H1 (cell line): Measurements from ENCODE around the gene TPO. TPM values are rescaled to one million over a fixed set of nuclear protein-coding genes. Genes with fewer than 3 reads are reported as not detected.

Experiments used
- CEBPB ChIP-seq: IDR thresholded peaks from 2 replicates; pipeline ENCODE4 v1.6.1; 2012; ENCODE audit warnings: low read depth, low read length
- JUN ChIP-seq: IDR thresholded peaks from 2 replicates; pipeline ENCODE4 v1.6.1; 2011; ENCODE audit warnings: low read depth, mild to moderate bottlenecking, improper control_type of control experiment, low read length
- POU5F1 ChIP-seq: IDR thresholded peaks from 2 replicates; pipeline ENCODE4 v1.6.1; 2011; ENCODE audit warnings: low read depth, mild to moderate bottlenecking, low read length, moderate library complexity
- polyA plus RNA-seq, 7 experiments: library from polyadenylated mRNA; depleted of rRNA in 3 of 7; stranded (reverse) in 5 of 7; unstranded in 2 of 7; fragments of >200 nt in 5 of 7; fragments of 200-250 nt in 2 of 7; gene quantifications; 1 replicate in 5 of 7; 2 replicates in 1 of 7; 4 replicates in 1 of 7; pipeline versions ENCODE4 v1.2.1 to v1.2.3, GENCODE V29; 2011 to 2013; ENCODE audit warnings: missing spikeins in 2 of 7, mixed read lengths in 2 of 7
- total RNA-seq: library from RNA; stranded (reverse); fragmentation: NEBNext Ultra II Directional; extraction: Animal tissue kit (Norgen Biotek cat#: 25700); gene quantifications from 2 replicates; pipeline ENCODE4 v1.2.1, GENCODE V29; 2021
- TF ChIP-seq, protein P1 (sequence below): fragments of 300-600 bp; sonication (generic); IDR thresholded peaks from 2 replicates; pipeline ENCODE4 v1.7.1; 2012; ENCODE audit warnings: low read length, moderate library complexity, mild to moderate bottlenecking, inconsistent platforms; ENCODE audit not compliant: insufficient replicate concordance

Gene TPO
- total and polyA plus RNA-seq, 2 of the 8 experiments (the other 6 are each of a cell fraction or from before 2014, with no cell fraction given) = not detected

DNA sequence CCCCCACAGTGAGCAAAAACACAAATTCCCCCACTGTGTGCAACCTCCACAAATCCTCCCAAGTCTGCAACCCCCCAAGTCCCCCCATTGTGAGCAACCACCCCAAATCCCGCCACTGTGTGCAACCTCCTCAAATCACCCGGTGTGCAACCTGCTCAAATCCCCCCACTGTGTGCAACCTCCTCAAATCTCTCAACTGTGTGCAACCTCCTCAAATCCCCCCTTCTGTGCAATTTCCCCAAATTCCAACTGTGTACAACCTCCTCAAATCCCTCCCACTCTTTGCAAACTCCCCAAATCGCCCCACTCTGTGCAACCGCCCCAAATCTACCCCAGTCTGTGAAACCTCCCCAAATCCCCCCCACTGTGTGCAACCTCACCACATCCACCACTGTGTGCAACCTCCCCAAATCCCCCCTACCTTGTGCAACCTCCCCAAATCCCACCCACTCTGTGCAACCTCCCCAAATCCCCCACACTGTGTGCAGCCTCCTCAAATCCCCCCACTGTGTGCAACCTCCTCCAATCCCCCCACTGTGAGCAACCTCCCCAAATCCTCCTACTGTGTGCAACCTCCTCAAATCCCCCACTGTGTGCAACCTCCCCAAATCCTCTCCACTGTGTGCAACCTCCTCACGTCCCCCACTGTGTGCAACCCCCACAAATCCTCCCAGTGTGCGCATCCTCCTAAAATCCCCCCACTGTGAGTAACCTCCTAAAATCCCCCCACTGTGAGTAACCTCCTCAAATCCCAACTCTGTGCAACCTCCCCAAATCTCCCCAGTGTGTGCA, 115.2 kb downstream of the TPO start (continued):
- TF ChIP-seq POU5F1 = no peak
- TF ChIP-seq, protein P1, sequence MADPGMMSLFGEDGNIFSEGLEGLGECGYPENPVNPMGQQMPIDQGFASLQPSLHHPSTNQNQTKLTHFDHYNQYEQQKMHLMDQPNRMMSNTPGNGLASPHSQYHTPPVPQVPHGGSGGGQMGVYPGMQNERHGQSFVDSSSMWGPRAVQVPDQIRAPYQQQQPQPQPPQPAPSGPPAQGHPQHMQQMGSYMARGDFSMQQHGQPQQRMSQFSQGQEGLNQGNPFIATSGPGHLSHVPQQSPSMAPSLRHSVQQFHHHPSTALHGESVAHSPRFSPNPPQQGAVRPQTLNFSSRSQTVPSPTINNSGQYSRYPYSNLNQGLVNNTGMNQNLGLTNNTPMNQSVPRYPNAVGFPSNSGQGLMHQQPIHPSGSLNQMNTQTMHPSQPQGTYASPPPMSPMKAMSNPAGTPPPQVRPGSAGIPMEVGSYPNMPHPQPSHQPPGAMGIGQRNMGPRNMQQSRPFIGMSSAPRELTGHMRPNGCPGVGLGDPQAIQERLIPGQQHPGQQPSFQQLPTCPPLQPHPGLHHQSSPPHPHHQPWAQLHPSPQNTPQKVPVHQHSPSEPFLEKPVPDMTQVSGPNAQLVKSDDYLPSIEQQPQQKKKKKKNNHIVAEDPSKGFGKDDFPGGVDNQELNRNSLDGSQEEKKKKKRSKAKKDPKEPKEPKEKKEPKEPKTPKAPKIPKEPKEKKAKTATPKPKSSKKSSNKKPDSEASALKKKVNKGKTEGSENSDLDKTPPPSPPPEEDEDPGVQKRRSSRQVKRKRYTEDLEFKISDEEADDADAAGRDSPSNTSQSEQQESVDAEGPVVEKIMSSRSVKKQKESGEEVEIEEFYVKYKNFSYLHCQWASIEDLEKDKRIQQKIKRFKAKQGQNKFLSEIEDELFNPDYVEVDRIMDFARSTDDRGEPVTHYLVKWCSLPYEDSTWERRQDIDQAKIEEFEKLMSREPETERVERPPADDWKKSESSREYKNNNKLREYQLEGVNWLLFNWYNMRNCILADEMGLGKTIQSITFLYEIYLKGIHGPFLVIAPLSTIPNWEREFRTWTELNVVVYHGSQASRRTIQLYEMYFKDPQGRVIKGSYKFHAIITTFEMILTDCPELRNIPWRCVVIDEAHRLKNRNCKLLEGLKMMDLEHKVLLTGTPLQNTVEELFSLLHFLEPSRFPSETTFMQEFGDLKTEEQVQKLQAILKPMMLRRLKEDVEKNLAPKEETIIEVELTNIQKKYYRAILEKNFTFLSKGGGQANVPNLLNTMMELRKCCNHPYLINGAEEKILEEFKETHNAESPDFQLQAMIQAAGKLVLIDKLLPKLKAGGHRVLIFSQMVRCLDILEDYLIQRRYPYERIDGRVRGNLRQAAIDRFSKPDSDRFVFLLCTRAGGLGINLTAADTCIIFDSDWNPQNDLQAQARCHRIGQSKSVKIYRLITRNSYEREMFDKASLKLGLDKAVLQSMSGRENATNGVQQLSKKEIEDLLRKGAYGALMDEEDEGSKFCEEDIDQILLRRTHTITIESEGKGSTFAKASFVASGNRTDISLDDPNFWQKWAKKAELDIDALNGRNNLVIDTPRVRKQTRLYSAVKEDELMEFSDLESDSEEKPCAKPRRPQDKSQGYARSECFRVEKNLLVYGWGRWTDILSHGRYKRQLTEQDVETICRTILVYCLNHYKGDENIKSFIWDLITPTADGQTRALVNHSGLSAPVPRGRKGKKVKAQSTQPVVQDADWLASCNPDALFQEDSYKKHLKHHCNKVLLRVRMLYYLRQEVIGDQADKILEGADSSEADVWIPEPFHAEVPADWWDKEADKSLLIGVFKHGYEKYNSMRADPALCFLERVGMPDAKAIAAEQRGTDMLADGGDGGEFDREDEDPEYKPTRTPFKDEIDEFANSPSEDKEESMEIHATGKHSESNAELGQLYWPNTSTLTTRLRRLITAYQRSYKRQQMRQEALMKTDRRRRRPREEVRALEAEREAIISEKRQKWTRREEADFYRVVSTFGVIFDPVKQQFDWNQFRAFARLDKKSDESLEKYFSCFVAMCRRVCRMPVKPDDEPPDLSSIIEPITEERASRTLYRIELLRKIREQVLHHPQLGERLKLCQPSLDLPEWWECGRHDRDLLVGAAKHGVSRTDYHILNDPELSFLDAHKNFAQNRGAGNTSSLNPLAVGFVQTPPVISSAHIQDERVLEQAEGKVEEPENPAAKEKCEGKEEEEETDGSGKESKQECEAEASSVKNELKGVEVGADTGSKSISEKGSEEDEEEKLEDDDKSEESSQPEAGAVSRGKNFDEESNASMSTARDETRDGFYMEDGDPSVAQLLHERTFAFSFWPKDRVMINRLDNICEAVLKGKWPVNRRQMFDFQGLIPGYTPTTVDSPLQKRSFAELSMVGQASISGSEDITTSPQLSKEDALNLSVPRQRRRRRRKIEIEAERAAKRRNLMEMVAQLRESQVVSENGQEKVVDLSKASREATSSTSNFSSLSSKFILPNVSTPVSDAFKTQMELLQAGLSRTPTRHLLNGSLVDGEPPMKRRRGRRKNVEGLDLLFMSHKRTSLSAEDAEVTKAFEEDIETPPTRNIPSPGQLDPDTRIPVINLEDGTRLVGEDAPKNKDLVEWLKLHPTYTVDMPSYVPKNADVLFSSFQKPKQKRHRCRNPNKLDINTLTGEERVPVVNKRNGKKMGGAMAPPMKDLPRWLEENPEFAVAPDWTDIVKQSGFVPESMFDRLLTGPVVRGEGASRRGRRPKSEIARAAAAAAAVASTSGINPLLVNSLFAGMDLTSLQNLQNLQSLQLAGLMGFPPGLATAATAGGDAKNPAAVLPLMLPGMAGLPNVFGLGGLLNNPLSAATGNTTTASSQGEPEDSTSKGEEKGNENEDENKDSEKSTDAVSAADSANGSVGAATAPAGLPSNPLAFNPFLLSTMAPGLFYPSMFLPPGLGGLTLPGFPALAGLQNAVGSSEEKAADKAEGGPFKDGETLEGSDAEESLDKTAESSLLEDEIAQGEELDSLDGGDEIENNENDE = no peak
- TF ChIP-seq JUN = no peak
- TF ChIP-seq CEBPB = no peak
